Prostate gland (tissue), 2 donors: ENCODE measurements around the gene BCL2L11.

ENCODE experiments used
- POLR2A ChIP-seq: fragments of 450-650 bp; IDR thresholded peaks from one replicate; pipeline ENCODE4 v1.6.1; 2016; ENCODE audit warnings: antibody characterized with exemption, mild to moderate bottlenecking
- POLR2AphosphoS5 ChIP-seq: sonication (generic); formaldehyde crosslinking; IDR thresholded peaks from one replicate; pipeline ENCODE4 v1.6.1; 2017; ENCODE audit warnings: antibody characterized with exemption
- TF ChIP-seq, protein P1 (sequence below), 4 experiments: fragments of 200-600 bp in 2 of 4; fragments of 450-650 bp in 2 of 4; sonication (generic) in 2 of 4; IDR thresholded peaks; 1 replicate in 3 of 4; 2 replicates in 1 of 4; pipeline ENCODE4 v1.5.1; 2016 to 2019; ENCODE audit warnings: antibody characterized with exemption in 4 of 4, mild to moderate bottlenecking in 2 of 4, moderate library complexity in 2 of 4

DNA sequence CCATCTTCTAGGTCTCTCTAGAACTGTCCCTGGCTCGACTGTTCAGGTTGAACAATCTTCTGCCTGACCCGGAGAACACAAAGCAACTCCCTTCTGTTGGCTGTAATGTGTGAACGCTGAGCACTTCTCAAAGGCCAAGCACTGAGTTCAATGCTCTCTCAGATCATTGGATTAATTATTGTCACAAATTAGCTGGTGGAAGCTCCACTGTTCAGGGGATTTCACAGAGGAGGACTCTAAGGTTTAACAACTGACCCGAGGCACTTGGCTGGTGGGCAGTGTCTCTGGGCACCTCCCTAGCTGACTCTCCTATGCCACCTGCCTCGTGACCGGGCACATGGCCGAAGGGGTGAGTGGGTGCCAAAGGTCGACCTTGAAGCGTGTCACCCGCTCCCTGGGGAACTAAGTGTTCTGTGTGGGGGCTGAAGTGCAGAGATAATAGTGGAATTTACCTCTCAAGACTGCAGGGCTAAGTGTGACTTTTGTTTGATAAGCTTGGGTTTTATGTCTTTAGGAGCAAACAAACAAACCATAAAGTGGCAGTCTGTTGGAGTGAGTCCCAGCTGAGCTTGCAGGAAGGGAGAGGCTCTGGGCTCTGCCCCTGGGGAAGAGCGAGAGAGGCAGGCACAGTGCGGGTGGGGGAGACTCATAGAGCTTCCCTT lies 64.8 kb downstream of the BCL2L11 start:
- TF ChIP-seq POLR2A (no peak), POLR2AphosphoS5 (peak; percentile 33)
- TF ChIP-seq, protein P1, sequence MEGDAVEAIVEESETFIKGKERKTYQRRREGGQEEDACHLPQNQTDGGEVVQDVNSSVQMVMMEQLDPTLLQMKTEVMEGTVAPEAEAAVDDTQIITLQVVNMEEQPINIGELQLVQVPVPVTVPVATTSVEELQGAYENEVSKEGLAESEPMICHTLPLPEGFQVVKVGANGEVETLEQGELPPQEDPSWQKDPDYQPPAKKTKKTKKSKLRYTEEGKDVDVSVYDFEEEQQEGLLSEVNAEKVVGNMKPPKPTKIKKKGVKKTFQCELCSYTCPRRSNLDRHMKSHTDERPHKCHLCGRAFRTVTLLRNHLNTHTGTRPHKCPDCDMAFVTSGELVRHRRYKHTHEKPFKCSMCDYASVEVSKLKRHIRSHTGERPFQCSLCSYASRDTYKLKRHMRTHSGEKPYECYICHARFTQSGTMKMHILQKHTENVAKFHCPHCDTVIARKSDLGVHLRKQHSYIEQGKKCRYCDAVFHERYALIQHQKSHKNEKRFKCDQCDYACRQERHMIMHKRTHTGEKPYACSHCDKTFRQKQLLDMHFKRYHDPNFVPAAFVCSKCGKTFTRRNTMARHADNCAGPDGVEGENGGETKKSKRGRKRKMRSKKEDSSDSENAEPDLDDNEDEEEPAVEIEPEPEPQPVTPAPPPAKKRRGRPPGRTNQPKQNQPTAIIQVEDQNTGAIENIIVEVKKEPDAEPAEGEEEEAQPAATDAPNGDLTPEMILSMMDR (IDR thresholded peaks at IDR 0.05), result no peak
